Pancreas (tissue), 10 donors: ENCODE measurements around the gene ADAMTSL1. TPM values are rescaled to one million over a fixed set of nuclear protein-coding genes. Genes with fewer than 3 reads are reported as not detected.

Experiments used
- ATAC-seq, 4 donors: fragments of 200-7000 bp; cut with Tn5 transposase; one replicate each; pipeline versions ENCODE4 v1.8.0 to v1.9.1; 2020; ENCODE audit warnings: mild to moderate bottlenecking in 4 of 4, moderate library complexity in 4 of 4
- DNase-seq, 6 donors: peaks; one replicate each; pipeline ENCODE4 v3.0.0-alpha.2; 2020
- FAIRE-seq: peaks from 2 replicates; lab custom pipeline; 2012; peaks lifted over from hg19 to GRCh38; lab: Jason Lieb, UNC
- H3K27ac ChIP-seq, 4 donors: fragments of 200-600 bp; sonication (generic); 1 replicate in 3 of 4; 2 replicates in 1 of 4; pipeline versions ENCODE4 v1.5.0 to v1.8.0; 2020
- H3K27me3 ChIP-seq, 4 donors: fragments of 200-600 bp; one replicate each; pipeline ENCODE4 v1.8.0; 2021
- H3K36me3 ChIP-seq, 3 donors: fragments of 200-600 bp; sonication (generic) in 1 of 3; one replicate each; pipeline versions ENCODE4 v1.5.0 to v1.8.0; 2020 to 2021
- H3K4me1 ChIP-seq, 3 donors: fragments of 200-600 bp; one replicate each; pipeline ENCODE4 v1.8.0; 2021
- H3K4me3 ChIP-seq, 4 donors: fragments of 200-600 bp; sonication (generic) in 2 of 4; one replicate each; pipeline versions ENCODE4 v1.5.0 to v1.8.0; 2020 to 2021
- H3K9me3 ChIP-seq, 4 donors: fragments of 200-600 bp; one replicate each; pipeline ENCODE4 v1.8.0; 2021
- WGBS, 2 donors: extraction: QIAGEN DNeasy Blood & Tissue Kit; methylation state at CpG; one replicate each; pipeline ENCODE4 v1.1.7; 2013; 5-methylcytosine and 5-hydroxymethylcytosine counted together
- intact Hi-C, 3 donors: fragments of 100-400 bp; cut with DNase I; formaldehyde crosslinking; loops; one replicate each; pipeline versions ENCODE4 v1.11.1 to v1.14.2; 2022
- polyA plus RNA-seq, 2 donors: library from polyadenylated mRNA; stranded (reverse); fragments of 200-250 nt; gene quantifications; one replicate each; pipeline ENCODE4 v1.2.3, GENCODE V29; 2013
- total RNA-seq, 6 donors: library from RNA; stranded (reverse); fragmentation: NEBNext Ultra II Directional in 4 of 6; extraction: Animal tissue kit (Norgen Biotek cat#: 25700) in 4 of 6; gene quantifications; one replicate each; pipeline versions ENCODE4 v1.2.1 to v1.2.4, GENCODE V29; 2021 to 2023
- TF ChIP-seq, protein P1 (sequence below), 4 donors: fragments of 200-600 bp; sonication (generic) in 3 of 4; IDR thresholded peaks; one replicate each; pipeline versions ENCODE4 v1.5.0 to v1.8.0; 2021; ENCODE audit warnings: antibody characterized with exemption in 4 of 4
- donor health status: healthy with polysubstance abuse.
- donor health status: DM: no; HTN: no; CAD: no; lungs with moderate emphysema.
- donor health status: DM: no; HTN: no; CAD: no.
- donor health status: control.
- donor health status: control.
- donor health status: Bipolar disorder and iron deficiency.
- donor health status: DM: yes; HTN: yes; CAD: no.
- donor health status: DM: no; HTN: no; CAD: no.
- donor health status: DM: no; HTN: no; CAD: no.
- donor health status: DM: yes; HTN: yes; CAD: no.

Gene ADAMTSL1
- total and polyA plus RNA-seq, 8 donors, result 0.24 to 2.1 (median 0.67) TPM

DNA sequence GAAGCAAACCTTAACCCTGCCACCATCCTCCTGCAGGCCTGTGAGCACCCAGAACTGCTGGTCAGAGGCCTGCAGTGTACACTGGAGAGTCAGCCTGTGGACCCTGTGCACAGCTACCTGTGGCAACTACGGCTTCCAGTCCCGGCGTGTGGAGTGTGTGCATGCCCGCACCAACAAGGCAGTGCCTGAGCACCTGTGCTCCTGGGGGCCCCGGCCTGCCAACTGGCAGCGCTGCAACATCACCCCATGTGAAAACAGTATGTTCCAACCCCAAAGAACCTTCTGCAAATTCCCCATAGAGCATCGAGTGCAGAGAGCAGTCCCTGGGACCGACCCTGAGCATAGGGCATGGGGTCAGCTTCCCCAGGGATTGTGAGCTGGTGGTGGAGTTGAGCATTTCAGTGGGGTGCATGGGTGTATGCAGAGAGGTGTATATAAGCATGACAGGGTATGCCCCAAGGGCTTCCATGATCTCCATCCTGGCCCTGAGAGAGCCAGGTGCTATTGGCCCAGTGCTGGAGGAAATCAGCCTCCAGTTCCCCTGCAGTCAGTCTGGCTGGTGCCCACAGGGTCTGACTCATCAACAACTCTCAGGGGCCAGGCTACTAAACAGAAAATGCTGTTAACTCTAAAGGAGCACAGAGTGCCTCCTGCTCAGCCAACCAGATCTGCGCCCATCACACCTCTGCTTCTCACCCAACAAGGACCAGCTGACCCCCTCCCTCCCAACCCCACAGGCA, 432.9 kb downstream of the ADAMTSL1 start:
- TF ChIP-seq, protein P1, sequence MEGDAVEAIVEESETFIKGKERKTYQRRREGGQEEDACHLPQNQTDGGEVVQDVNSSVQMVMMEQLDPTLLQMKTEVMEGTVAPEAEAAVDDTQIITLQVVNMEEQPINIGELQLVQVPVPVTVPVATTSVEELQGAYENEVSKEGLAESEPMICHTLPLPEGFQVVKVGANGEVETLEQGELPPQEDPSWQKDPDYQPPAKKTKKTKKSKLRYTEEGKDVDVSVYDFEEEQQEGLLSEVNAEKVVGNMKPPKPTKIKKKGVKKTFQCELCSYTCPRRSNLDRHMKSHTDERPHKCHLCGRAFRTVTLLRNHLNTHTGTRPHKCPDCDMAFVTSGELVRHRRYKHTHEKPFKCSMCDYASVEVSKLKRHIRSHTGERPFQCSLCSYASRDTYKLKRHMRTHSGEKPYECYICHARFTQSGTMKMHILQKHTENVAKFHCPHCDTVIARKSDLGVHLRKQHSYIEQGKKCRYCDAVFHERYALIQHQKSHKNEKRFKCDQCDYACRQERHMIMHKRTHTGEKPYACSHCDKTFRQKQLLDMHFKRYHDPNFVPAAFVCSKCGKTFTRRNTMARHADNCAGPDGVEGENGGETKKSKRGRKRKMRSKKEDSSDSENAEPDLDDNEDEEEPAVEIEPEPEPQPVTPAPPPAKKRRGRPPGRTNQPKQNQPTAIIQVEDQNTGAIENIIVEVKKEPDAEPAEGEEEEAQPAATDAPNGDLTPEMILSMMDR (IDR thresholded peaks at IDR 0.05), result no peak
- 84 to 93% methylated on average over 9 of the region's 9 CpGs for WGBS, 2 donors
- Histone ChIP-seq H3K4me1 (no peaks in the 10 kb centered on the region), H3K4me3 (no peak overlapping the region), H3K27ac (no peak overlapping the region), H3K27me3 (no peaks in the 10 kb centered on the region), H3K36me3 (no peaks in the 10 kb centered on the region), H3K9me3 (no peaks in the 10 kb centered on the region)
- FAIRE-seq (no peak), DNase-seq (no peak), ATAC-seq (no peak)
- intact Hi-C loops, result no loop called here

DNA sequence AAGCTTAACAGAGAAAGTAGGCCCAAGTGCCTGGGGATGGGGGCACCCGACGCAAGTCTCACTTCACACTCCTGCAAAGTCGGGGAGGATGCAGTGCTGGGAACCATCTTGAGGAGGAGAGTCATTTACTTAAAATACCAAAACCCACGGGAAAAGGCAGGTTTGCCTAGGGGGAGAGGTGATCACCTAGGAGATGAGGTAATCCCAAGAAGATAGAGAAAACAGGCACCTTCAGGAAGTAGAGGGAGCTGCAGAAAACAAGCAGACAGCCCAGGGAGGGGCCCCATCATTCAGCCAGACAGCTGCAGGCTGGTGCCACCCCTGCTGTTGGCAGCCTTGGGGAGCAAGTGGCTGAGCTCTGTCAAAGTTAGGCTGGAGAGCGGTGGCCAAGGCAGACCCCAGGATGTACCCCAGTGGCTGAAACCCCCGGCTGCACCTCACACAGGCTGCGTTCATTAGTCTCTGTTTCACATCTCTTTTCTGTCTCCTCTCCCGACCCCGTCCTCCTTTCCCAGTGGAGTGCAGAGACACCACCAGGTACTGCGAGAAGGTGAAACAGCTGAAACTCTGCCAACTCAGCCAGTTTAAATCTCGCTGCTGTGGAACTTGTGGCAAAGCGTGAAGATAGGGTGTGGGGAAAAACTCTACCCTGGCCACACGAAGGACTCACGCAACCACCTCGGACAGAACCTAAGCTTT, 434.1 kb downstream of the ADAMTSL1 start:
- Histone ChIP-seq H3K9me3 (no peaks in the 10 kb centered on the region), H3K27me3 (no peaks in the 10 kb centered on the region), H3K36me3 (no peaks in the 10 kb centered on the region), H3K4me3 (no peak overlapping the region), H3K27ac (no peak overlapping the region), H3K4me1 (no peaks in the 10 kb centered on the region)
- FAIRE-seq, result no peak
- TF ChIP-seq, protein P1 (IDR thresholded peaks at IDR 0.05), result no peak
- DNase-seq, result no peak
- intact Hi-C loops, result no loop called here
- ATAC-seq, result no peak
- 69 to 73% methylated on average over 15 of the region's 15 CpGs for WGBS, 2 donors

DNA sequence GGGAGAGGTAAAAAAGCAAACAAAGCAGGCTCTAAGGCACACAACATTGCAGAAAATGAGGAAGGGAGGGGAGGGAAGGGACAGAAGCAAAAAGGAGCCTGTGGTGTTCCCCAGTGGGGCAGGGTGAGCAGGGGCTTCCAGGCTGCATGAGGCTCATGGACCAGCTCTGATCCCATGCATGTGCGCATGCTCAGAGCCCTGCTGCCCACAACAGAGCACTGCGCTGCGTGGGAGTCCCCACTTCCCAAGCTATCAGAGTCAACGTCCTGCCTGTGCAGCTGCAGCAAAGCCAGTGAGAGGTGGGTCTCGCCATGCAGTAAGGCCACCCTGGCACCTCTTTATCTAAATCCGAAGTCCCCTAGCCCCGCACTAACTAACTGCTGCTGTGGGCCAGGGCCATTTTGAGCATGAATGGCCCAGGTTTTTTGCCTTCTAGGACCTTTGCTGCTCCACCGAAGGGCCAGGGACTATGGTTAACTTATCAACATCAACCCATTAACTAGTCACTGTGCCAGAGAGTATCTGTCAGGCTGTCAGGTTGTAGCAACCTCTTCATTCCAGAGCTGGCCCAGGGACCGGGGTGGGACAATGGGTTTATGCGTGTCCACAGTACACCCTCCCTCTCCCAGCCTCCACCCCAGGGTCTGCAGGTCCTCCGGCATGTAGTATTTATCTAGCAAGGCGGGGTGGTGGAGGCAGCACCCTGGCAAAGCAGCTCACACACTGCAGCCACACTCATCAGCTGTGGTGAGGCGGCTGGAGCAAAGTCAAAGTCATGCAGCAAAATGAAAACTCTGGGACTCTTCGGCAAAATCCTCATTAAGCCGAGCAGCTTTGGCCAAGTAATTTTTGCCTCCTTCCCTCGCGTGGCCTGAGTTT, 435.4 kb downstream of the ADAMTSL1 start:
- Histone ChIP-seq H3K4me3 (no peak overlapping the region), H3K36me3 (no peaks in the 10 kb centered on the region), H3K4me1 (no peaks in the 10 kb centered on the region), H3K9me3 (no peaks in the 10 kb centered on the region), H3K27ac (no peak overlapping the region), H3K27me3 (no peaks in the 10 kb centered on the region)
- intact Hi-C loops, result no loop called here
- ATAC-seq, result no peak
- FAIRE-seq, result no peak
- WGBS, 2 donors, result 74 to 83% methylated on average over 17 of the region's 17 CpGs
- TF ChIP-seq, protein P1 (IDR thresholded peaks at IDR 0.05), result no peak
- DNase-seq, result no peak

DNA sequence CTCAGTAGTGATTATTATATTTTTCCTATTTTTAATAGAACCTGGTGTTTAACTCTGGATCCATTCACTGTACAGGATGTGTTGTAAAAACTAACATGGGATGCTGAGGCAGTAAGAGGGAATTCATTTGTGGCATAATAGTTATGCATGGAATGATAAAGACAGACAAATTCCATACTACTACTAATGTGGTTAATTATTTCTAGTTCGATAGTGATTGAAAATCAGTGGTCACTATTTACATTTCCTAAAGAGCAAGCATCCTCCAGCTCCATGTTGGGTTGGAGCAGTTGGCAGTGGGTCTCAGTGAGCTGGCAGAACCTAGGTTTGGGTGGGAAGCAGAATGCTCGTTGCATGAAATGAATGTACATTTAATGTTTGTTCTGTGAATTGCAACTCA, 436.5 kb downstream of the ADAMTSL1 start:
- Histone ChIP-seq H3K4me1 (no peaks in the 10 kb centered on the region), H3K9me3 (no peaks in the 10 kb centered on the region), H3K27me3 (no peaks in the 10 kb centered on the region), H3K36me3 (no peaks in the 10 kb centered on the region), H3K27ac (no peak overlapping the region), H3K4me3 (no peak overlapping the region)
- WGBS, 2 donors, result 34 to 38% methylated on average over 2 of the region's 2 CpGs
- no peak for ATAC-seq
- no peak for FAIRE-seq
- intact Hi-C loops, result no loop called here
- no peak for DNase-seq
- TF ChIP-seq, protein P1 (IDR thresholded peaks at IDR 0.05), result no peak
